NCI-H748 (cell line): ENCODE data around the gene STXBP1.
"Not testable (repeated sequence)": the region's sequence is repeated elsewhere in the genome, so short reads cannot be mapped to it uniquely, and the experiment has no call there.

ENCODE experiments used
- DNase-seq: peaks from one replicate; lab custom pipeline; 2025; ENCODE audit not compliant: unreplicated experiment; lab: John Stamatoyannopoulos, UW

STXBP1 gene

DNA sequence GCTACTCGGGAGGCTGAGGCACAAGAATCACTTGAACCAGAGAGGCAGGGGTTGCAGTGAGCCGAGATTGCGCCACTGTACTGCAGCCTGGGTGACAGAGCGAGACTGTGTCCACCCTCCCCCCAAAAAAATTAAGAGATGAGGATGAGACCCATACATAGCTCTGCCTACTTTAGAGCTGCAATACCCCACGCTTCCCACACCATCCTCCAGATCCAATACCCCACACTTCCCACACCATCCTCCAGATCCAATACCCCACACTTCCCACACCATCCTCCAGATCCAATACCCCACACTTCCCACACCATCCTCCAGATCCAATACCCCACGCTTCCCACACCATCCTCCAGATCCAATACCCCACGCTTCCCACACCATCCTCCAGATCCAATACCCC, 34.9 kb upstream of the STXBP1 start:
- DNase-seq, result not testable (repeated sequence)

DNA sequence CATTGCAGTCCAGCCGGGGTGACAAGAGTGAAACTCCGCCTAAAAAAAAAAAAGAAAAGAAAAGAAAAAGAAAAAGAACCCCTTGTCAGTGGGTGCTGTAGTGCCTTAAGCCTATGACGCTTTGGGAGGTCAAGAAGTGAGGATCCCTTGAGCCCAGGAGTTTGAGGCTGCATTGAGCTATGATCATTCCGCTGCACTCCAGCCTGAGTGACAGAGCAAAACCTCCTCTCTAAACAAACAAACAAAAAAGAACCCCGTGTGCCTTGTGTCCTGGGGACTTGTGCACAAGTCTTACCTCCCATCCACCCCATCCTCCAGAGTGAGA, 33.5 kb upstream of the STXBP1 start:
- DNase-seq, result no peak

DNA sequence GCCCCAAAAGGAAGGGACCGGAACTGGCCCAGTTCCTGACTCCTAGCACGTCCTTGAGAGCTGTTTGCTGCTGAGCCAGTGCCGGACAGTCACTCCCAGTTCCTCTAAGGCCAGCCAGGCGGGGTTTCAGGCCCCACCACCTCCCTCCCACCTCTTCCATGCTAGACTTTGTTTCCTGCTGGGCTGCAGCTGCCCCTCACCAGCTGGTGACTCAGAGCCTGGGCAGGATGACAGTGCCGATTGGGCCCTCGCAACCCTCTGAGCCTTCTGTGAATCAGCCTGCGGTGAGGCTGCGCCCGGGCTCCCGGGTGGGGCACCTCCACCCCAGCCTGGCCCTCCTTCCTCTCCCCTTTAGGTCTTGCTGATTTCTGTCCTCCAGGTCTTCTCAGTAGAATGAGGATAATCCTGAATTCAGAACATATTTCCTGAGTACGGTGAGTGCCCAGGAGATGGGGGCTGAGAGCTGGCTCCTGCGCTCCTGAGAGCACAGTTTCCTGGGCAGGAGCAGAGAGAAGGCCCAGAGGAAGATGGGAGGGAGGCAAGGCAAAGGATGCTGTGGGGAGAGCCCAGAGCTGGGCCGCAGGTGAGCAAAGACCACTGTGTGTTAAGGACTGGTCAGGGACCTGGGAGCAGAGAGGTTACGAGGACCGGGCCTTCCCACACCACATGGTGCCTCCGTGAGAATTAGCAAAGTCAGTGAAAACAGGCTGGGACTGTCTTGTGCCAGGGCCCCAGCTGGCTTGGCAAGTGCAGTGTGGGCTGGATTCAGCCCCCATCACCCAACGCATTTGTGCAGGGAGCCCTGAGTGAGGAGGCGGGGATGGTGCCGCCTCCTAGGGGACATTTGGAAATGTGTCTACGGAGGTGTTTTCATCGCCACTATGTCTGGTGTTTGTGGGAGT, 32.9 kb upstream of the STXBP1 start:
- DNase-seq, result peak; percentile 92

DNA sequence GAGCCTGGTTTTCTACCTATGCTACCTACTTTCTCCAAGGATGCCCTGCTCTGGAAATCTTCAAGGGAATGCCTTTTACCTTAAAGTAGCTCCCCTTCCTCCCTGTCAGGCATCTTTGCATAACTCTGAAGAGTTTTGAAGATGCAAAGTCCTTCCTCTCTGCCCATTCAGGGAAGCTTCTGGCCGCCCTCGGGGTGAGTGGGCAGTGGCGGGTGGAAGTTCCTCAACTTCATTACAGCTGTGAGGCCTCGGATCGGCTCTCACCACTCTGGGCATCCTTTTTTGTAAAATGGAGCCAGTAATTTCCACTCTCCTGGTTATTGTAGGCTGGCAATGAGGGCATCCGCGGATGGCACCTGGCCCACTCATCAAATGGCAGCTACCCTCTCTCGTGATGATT, 31.7 kb upstream of the STXBP1 start:
- no peak for DNase-seq

DNA sequence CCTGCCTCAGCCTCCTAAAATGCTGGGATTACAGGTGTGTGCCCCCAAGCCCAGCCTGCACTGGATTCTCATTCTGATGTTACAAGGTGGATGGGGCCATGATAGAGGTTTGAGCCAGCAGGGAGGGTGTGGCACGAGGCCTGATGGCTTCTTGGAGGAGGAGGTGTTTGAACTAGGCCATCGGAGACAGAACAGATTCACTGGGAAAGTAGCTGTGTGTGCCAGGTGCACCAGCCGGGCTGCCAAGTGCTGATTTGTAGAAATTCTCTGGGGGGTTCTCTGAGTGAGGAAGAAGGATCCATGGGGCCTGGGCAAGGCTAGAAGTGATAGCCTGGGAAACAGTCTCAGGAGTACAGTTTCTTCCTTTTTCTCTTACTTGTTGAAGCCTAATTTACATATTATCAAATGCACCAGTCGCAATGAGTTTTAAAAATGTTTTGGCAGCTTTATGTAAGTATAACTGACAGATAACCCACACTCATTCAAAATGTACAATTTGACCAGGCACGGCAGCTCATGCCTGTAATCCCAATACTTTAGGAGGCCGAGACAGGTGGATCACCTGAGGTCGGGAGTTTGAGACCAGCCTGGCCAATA, 31.1 kb upstream of the STXBP1 start:
- DNase-seq, result no peak

DNA sequence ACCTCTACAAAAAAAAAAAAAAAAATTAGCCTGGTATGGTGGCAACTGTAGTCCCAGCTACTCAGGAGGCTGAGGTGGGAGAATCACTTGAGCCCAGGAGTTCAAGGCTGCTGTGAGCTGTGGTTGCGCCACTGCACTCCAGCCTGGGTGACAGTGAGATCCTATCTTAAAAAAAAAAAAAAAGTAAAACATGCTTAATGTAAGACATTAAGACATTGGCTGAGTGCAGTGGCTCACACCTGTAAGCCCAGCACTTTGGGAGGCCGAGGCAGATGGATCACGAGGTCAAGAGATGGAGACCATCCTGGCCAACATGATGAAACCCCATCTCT, 27.6 kb upstream of the STXBP1 start:
- DNase-seq, result not testable (repeated sequence)

DNA sequence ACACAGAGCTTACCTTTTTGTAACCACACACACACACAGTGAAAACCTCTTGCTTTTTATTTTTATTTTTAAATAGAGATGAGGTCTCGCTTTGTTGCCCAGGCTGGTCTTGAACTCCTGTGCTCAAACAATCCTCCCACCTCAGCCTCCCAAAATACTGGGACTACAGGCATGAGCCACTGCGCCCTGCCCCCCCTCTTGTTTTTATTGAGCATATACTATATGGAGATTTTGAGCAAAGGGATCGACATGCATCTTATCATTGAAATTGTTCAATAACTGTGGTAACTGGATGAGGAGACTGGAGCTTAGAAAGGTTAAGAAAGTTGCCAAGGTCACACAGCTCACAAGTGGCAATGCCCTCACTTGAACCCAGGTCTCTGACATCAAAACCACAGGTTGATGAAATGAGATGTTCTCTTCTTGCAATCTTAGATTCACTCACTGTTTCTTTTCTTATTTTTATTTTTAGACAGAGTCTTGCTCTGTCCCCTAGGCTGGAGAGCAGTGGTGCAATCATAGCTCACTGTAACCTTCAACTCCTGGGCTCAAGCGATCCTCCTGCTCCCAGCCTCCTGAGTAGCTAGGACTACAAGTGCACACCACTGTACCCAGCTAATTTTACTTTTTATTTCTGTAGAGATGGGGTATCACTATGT, 26.8 kb upstream of the STXBP1 start:
- DNase-seq, result no peak

DNA sequence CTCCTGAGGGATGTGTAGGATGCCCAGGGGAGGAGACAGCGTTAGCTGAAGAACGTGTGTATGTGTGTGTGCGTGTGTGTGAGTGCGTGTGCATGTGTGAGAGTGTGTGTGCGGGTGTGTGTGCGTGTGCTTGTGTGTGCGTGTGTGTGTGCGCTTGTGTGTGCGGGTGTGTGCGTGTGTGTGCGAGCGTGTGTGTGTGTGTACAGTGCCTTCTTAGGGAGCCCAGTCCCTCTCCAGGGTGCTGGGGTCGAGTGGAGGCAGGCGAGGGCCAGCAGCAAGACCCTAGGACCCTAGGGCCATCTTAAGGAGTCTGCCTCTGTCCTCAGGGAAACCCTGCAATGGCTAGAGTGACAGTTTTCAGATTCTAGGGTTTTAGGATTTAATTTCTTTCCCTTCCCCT, 26.0 kb upstream of the STXBP1 start:
- DNase-seq, result no peak

DNA sequence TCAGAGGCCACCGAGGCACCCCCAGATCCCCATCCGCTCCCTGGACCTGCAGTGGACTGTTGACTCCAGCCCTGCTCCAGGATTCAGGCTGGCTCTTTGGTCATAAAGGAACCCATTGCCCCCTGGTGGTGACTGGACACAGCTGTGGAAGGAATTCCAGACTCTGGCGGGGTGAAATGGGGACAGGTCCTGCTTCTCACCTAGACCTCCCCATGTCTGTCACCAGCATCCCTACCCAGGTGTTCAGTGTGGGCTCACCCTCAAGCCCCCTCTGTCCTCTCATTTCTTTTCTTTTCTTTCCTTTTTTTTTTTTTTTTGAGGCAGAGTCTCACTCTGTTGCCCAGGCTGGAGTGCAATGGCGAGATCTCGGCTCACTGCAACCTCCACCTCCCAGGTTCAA, 25.5 kb upstream of the STXBP1 start:
- DNase-seq, result peak; percentile 82

DNA sequence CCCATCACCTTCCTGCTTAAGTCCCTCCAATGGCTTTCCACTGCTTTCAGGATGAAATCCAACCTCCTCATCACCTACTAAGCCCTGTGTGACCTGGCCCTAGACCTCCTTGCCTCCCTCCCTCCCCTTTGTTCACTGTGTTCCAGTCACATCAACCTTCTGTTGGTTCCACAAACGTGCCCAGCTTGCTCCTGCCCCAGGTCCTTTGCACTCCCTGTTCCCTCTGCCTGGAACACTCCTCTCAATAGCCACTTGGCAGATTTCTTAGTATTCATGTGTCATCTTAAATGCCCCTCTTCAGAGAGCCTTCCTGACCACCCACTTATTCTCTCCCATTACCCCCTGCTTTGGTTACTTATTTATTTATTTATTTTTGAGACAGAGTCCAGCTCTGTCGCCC, 24.1 kb upstream of the STXBP1 start:
- no peak for DNase-seq

DNA sequence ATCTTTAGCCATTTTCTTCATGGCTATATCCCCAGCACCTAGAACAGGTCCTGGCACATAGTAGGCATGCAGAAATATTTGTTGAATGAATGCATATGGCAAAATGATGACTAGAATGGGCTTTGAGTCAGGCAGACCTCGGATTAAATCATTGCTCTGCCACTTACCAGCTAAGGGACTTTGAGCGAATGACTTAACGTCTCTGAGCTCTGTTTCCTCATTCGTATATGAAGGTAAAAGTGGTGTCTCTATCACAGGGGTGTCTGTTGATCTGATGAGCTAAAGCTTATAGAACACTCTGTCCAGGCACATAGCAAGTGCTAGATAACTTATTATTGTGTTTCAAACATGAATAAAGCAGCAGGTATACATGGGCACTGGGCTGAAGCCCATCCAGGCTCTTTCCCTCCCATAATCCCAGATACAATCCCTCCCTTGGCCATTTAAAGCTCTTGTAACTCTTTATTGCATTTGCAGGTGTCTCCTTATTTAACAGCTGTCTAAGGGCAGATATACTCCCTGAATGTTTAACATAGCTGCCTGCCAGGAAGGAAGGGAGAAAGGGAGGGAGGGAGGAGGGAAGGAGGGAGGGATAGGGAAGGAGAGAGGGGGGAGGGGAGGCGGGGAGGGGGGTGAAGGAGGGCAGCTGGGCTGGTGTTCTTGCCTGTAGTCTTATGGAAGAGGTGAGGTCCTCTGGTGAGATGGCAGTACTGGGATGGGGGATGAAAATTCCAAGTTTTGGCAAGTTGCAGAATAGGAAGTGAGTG, 23.2 kb upstream of the STXBP1 start:
- no peak for DNase-seq

DNA sequence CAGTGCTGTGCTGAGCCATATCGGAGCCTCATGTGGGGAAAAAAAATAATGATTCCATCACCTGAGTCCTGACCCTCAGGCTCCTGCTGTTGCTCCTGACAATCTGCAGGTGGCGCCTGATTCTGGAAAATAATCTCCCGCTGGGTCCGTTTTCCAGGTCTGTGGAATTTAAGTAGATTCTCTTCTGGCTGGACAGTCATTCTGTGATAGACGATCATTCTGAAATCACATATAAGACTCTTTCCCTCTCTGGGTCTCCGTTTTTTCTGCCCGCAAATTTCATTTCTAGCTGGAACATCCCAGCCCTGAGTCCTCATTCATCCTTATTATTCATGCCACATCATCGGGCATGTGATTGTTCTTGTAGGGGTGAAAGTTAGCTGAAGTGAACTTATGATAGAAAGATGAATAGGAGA, 22.1 kb upstream of the STXBP1 start:
- DNase-seq, result peak; percentile 85

DNA sequence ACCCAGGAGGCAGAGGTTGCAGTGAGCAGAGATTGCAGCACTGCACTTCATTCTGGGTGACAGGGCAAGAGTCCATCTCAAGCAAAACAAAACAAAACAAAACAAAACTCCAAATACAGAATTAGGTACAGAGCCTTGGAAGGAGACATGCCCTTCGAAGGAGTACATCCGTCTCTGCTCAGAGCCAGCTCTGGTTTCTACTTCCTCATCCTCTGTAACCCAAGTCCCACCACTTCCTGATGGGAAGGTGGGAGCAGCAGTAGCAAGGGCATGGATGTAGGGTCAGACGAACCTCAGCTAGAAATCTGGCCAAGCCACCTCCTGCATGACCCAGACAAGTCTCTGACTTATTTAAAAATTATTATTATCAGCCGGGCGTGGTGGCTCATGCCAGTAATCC, 16.5 kb upstream of the STXBP1 start:
- DNase-seq, result no peak

DNA sequence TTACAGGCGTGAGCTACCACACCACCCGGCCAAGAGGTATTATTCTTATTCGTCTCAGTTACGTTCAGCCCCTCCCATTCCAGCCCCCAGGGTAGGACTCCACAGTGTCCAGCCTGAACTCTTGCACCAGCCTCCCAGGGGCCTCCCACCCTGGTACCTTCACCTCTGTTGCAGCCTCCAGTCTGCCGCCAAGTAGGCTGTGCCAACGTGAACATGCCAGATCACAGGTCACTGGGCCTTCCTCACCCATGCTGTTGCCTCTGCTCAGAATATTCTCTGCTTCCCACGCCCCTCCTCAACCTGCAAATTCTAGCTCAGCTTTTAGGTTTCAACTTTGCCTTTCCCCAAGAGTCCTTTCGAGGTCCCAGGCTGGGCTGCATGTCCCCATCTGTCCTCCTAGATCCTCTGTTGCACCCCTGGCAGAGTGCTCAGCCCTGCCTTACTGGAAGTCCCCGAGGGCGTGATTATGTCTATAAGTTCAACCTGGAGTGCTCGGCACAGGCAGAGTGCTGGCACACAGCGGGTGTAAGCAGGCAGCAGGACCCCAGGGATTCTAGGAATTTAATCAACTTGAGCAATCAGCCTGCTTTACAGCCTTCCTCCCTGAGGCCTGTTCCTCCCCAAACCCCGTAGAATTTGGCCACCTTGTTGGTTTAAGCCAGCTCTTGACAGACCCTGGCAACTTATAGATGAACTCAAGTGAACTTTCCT, 13.1 kb upstream of the STXBP1 start:
- DNase-seq, result no peak

DNA sequence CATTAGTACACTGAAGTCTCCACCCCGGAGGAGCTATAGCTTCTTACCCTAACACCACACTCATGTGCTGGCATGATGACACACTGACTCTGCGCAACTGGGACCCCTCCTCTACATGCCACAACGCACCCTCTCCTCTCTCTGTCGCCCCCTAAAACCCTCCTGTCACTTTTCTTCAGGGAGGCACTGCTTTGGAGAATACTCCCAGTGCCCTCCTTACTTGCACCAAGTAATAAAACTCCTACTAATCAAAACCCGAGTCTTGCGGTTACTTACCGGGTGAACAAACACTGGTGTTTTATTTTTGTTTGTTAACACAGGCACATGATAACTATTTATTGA, 12.6 kb upstream of the STXBP1 start:
- no peak for DNase-seq

DNA sequence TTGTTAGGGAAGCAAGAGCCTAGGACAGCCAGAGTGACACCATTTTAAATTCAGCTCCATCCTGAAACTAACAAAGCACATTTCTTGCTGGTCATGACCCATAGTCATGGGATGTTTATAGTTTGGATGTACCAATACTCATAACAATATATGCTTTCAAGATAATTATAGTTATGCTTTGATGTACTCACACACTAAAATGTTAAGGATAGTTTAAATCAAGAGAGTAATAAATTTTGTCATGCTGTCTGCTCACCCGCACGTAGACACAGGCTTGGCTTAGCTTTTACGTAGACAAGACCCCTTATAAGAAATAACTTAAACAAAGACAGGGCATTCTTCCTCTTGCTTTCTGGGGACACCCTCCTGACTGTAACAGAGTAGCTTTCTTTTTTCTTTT, 8.9 kb upstream of the STXBP1 start:
- no peak for DNase-seq

DNA sequence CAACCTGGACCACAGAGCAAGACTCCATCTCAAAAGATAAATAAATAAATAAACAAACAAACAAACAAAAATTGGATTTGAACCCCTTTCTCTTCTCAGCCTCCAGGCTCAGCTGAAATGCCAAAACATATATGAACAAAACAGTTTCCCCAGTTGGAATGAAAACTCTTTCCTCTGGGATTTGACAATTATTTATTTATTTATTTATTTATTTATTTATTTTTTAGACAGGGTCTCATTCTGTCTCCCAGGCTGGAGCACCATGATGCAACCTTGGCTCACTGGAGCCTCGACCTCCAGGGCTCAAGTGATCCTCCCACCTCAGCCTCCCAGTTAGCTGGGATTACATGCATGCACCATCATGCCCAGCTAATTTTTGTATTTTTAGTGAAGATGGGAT, 6.0 kb upstream of the STXBP1 start:
- no peak for DNase-seq

DNA sequence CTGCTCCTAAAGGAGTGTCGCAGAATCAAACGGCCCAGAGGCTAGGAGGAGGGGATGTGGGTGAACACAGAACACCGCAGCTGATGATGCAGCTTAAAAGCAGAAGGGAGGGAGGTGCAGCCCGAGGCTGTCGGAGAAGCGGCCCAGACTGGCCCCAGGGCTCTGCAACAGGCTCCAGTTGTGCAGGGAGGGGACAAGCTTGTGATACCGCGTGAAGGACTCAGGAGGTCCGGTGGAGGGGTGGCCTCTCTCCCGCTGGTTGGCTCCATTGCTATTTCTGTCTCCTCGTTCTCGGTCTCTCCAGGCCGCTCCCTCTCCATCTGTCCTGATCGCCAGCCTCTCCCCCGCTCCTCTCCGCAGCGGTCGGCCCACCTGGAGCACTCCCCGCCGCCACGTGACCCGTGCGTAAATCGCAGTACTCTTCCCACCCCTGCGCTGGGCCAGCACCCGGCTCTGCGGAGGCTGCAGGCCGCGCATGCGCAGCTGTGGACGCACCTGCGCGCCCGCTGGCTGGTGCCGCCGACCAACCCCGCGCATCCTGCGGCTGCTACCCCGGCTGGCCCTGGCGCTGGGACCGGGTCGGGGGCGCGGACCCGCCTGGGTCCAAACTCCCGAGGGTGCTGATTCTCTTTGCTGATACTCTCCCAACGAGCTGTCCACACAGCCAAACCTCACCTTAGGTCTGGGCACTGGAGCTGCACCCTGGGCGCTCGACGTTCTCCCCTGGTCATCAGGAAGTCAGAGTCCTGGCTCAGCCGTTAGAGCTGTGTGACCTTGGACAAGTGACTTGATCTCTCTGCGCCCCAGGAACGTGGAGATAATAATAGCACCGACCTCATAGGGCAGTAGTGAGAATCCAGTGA, 3.7 kb upstream of the STXBP1 start:
- peak; percentile 96 for DNase-seq

DNA sequence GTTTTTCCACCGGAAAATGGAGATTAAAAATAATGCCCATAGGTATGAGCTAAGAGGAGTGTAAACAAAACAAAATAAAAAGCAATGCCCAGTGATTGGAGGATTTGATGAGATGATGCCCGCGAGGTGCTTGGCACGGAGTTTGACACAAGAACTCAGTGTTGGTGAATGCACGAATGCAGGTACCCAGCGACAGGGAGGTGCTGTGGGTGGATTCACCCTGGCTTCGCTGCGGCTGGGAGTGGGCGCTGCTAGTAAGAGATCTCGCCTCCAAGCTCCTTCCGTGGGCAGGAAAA, 526 bp upstream of the STXBP1 start:
- no peak for DNase-seq

DNA sequence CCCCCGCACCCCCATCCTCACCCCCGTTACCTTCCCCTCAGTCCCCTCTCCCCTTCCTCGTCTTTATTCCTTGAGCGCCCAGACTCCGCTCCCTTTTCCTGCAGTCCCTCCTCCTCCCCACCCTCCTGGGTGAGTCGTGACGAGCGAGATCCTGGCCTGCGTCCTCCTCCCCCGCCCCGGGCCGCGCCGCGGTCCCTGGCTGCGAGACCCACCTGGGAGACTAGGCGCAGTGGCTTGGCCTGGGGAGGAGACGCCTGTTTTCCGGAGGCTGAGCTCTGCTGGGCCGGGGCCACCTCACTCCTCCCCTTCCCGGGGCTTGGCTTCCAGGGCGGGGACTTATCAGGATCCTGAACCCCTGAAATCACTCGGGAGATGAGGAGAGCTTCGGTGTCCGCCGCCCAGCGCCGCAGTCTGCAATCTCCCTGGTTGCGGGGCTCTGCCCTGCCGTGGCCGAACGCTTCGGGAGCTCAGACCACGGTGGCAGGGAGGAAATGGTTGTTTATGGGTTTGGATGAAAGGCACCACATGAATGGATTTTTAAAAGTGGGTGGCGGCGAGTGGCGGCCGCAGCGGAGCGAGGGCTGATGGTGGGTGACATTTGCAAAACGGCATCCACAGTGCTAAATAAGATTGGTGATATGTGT, 984 bp downstream of the STXBP1 start:
- peak; percentile 69 for DNase-seq
